GM18858 (cell line): Measurements from ENCODE around the gene PADI3.

ENCODE experiments used
- ATAC-seq: cut with Tn5 transposase; IDR thresholded peaks from one replicate; pipeline ENCODE4 v1.9.1; 2021; ENCODE audit not compliant: unreplicated experiment

The PADI3 gene, protein sequence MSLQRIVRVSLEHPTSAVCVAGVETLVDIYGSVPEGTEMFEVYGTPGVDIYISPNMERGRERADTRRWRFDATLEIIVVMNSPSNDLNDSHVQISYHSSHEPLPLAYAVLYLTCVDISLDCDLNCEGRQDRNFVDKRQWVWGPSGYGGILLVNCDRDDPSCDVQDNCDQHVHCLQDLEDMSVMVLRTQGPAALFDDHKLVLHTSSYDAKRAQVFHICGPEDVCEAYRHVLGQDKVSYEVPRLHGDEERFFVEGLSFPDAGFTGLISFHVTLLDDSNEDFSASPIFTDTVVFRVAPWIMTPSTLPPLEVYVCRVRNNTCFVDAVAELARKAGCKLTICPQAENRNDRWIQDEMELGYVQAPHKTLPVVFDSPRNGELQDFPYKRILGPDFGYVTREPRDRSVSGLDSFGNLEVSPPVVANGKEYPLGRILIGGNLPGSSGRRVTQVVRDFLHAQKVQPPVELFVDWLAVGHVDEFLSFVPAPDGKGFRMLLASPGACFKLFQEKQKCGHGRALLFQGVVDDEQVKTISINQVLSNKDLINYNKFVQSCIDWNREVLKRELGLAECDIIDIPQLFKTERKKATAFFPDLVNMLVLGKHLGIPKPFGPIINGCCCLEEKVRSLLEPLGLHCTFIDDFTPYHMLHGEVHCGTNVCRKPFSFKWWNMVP

GRCh38 chr1:17248781-17249180, at the start of gene PADI3:
PADI3 (plus strand) TSS chr1:17249098; CDS start chr1:17249138, 40 bp downstream.
- no peak for ATAC-seq

- ATAC-seq = no peak
Measured at GRCh38 chr1:17199267-17200044, 49.4 kb upstream of the PADI3 start.

DNA sequence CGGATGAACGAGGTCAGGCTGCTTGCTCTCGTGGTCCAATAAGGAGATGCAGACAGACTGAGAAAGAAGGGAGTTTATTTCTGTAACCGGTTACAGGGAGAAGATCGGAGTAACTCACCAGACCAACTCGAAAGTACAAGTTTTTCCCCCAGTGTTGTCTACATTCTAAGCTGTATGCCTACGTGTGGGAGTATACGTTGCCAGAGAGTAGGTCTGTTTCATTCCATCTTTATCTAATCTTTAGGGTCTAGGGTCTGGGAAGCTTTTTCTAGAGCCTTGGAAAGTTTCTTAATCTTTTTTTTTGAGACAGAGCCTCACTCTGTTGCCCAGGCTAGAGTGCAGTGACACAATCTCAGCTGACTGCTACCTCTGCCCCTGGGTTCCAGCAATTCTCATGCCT, 48.7 kb upstream of the PADI3 start:
- ATAC-seq = no peak

DNA sequence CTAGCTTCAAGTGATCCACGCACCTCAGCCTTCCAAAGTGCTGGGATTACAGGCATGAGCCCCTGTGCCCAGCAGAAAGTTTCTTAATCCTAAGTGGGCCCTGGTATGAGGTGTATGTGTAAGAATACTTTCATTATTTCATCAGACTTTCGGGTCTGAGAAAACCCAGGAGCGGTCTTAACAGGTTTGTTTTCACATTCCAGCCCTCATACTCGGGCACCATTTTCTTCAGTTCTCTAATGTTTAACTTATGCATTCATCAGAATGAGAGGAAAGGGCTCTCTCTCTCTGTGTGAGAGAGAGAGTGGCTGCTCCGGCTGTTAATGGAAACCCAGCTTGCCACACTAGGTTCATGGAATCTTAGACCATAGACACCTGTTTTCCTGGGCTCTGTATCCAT, 48.1 kb upstream of the PADI3 start:
- ATAC-seq = no peak

GRCh38 chr1:17201201-17202021, 47.5 kb upstream of the PADI3 start:
- no peak for ATAC-seq

DNA sequence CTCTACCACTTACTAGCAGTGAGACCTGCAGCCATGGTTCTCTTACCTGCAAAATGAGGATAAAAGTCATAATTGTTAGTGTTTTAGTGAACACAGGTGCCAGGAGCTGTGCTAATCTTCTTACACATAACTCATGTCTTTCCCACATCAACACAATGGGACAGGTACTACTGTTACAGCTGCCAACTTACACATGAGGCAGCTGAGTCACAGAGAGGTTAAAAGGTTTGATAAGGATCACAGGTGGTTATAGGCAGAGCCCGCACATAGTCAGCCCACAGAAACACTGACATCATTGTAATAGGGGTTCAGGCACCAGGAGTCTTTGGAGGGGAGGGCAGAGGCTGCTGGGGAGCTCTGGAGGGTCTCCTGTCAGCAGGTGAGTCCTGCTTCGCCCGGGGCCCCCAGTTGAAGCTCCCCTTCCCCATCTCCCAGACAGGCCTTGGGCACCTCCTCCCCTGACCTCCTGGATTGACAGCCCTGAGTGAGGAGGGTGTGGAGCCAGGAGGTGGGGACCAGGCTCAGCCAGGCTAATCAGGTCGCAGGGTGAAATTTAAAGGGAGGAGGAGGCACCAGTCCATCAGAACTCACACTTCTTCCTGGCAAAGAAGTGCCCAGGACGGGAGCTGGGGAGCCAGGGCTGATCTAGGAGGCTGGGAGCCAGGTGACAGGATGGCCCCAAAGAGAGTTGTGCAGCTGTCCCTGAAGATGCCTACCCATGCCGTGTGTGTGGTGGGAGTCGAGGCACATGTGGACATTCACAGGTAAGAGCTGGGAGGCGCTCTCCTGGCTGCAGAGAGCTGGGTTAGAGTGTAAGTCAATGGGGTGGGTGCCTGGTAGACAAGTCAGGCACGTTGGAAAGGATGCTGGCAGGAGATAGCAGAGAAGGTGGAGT, 44.1 kb upstream of the PADI3 start, which contains the start of gene PADI1:
Gene PADI1, plus strand, starts transcription at position 583 of the 895 bp plus-strand sequence. Its CDS starts 90 bp downstream, at position 673.
- ATAC-seq = no peak

GRCh38 chr1:17205652-17206051, 43.2 kb upstream of the PADI3 start:
- ATAC-seq = no peak

DNA sequence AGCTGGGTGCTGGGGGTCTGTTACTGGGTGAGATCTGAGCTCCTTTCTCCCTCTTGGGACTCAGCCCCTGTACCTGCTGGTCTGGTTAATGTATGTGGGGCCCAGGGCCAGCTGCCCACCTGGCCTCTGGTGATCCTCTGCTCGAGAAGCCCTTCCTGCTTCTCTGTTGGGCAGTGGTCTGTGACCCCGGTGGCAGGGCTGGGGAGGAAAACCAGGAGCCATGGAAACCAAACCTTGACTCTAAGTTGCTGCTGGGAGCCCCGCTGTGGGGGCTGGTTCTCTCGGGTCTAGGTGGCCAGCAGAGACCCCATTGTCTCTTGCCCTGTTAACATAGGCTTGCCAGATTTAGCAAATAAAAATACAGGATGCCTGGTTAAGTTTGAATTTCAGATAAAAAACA, 42.7 kb upstream of the PADI3 start:
- ATAC-seq = no peak

GRCh38 chr1:17207046-17207445, 41.9 kb upstream of the PADI3 start:
- no peak for ATAC-seq

- no peak for ATAC-seq
Measured at GRCh38 chr1:17207540-17207939, 41.4 kb upstream of the PADI3 start.

DNA sequence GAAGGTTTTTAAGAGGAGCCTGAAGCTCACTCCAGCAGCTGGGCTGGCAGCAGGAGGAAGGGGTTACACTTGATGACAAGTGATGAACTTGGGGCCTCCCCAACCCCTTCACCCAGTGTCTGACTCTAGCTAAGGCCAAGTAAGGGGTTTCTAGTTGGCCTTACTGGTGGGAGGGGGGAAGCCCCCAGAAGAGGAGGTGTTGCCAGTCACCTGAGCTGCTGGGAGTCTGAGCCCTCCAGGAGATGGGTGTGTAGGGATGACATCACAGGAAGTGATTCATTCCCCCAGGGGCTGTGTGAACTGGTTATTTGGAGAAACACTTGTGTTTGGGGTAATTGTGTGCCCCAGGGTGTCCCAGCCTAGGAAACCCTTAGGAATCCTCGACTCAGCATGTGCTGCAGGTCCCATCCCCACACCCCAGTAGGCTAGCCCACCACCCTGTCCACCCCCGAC, 40.9 kb upstream of the PADI3 start:
- ATAC-seq = no peak

GRCh38 chr1:17208546-17208945, 40.4 kb upstream of the PADI3 start:
- no peak for ATAC-seq

GRCh38 chr1:17209430-17209829, 39.5 kb upstream of the PADI3 start:
- ATAC-seq = no peak

- no peak for ATAC-seq
Measured at GRCh38 chr1:17210176-17210575, 38.7 kb upstream of the PADI3 start.

DNA sequence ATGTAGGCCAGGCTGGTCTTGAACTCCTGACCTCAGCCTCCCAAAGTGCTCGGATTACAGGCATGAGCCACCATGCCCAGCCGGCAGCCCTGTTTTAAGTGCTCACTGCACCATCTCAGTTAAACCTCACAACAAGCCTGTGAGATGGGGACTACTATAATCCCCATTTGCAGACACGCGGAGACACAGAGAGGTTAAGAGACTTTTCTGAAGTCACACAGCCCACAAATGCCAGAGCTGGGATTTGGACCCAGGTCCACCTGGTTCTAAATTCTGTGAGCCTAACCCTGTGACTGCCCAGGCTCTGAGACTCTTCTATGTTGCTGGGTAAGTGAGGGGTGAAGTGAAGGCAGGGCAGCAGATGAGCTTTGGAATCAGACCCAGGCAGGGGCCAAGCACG, 37.5 kb upstream of the PADI3 start:
- no peak for ATAC-seq

DNA sequence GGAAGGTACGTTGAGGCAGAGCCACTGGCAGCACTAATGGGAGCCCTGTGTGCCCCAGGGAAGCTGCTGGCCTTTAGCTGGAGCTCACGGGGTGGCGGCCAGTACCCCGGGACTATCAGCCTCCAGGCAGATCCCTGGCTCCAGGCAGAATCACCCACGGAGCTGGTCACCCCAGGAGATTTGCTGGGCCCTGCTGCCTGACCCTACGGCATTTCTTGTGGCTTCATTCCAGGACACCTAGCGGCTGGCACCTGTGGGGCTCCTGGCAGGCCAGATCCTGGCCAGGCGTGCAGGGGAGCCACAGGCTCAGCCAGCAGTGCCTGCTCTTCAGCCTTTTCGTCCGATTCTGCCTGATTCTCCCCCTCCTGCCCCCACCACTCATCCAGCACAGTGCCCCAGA, 36.9 kb upstream of the PADI3 start:
- no peak for ATAC-seq

DNA sequence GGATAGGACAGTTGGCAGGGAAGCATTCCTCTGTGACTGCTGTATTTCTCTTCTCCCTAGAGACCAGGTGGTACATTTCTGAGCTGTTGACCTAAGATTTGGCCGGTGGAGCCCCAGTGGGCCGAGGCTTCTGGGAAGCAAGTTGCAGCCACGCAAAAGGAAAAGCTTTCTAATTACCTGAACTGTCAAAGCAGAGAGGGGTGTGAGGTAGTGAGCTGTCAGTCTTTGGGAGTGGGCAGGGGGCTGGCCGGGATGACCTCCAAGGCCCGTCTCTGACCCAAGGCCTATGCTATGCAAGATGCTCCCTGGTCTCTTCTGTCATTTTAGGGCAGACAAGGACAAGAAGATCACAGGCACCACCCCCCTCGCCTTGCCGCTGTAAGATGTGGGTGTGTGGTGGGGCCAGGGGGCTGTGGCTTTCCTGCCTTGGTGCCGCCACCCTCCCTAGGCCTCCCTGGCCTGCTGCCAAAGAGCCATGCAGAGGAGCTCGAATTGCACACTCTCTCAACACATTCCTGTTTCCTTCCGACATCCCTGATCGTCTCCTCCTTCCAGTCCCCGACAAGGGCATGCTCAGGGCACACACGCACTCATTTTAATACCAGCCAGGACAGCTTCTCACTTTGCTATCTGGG, 36.3 kb upstream of the PADI3 start:
- ATAC-seq = no peak

- no peak for ATAC-seq
Measured at GRCh38 chr1:17213148-17213781, 35.6 kb upstream of the PADI3 start.

GRCh38 chr1:17213782-17214148, 35.1 kb upstream of the PADI3 start:
- no peak for ATAC-seq
